GM19328 (cell line): ENCODE data around the gene AHDC1.
"Not testable (repeated sequence)": the region's sequence is repeated elsewhere in the genome, so short reads cannot be mapped to it uniquely, and the experiment has no call there.

ENCODE experiments used
- ATAC-seq: cut with Tn5 transposase; IDR thresholded peaks from one replicate; pipeline ENCODE4 v1.9.1; 2021; ENCODE audit warnings: mild to moderate bottlenecking, moderate library complexity; ENCODE audit not compliant: unreplicated experiment

Gene AHDC1

DNA sequence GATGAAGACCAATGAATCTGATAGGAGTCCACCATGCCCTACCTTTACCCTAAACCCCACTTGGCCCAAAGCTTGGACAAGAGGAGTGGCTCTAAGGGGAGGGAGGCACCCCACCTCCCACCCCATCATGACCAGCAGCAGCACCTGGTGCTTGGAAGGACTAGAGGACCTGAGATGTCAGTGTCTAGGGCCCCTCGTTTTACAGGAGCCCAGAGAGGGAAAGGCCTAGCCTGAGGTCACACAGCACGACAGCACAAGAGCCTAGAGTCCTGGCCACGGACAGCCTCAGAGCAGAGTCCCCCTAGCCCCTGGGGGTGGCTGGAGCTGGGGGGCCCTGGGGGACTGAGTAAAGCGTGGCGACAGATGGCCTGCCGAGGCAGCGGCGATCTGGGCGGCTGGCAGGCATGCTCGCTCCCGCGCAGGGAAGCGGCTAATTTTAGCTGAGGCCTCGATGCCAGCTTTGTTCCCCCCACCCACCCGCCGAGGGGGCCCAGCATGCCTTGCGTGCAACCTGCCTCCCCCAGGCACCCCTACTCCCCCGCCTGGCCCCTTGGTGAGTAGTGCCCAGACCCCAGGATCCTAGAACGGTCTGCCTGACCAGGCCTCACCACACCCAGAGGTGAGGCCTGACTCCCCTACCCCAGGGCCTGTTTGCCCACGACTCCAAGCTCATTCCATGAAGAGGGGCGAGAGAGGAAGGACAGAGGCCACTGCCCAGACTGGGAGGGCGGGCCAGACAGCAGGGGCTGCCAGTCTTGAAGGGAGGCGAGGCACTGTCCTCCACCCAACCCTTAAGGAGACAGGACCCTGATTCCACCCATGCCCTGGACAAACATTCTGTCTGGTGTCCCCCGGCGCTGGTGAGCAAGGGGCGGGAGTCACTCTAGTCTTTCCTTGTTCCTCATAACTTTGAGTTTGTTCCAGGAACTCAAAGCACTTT lies 39.0 kb downstream of the AHDC1 start:
- no peak for ATAC-seq

DNA sequence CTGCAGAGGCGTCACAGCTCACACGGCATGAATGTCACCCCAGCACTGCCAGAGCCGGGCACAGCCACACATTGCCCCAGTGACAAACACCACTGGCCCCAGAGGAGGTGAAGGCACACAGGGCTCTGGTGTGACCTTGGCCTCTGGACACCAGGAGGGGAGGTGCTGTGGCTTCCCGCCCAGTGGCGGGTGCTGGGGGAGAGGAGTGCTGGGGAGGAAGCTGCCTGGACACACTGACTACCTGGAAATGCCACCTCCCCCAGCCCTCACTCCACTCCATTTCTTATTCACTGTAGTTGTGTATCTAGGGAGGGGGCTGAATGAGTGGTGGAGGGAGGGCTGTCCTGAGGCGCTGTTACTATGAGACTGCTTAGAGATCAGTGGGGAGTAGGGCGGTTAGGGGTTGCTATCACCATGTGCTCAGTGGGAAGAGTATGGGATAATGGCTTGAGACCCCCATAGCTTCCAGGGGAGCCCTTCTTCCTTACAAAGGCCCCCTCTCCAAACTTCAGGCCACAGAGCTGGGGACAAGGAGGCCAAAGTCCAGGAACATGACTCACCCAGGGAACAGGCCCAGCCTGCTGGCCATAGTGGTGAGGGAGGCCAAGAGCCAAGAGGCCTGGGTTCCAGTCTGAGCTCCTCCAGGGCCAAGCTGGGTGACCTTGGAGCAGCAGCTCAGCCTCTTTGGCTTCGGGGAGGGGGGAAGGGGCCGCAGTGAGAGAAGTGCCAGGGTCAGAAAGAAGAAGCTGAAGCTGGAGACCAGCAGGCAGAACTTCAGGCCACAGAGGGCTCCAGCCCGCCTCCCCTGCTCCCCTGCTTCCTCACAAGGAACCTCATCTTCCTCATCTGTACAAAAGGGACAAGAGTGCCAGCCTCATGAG lies 40.1 kb downstream of the AHDC1 start:
- no peak for ATAC-seq

DNA sequence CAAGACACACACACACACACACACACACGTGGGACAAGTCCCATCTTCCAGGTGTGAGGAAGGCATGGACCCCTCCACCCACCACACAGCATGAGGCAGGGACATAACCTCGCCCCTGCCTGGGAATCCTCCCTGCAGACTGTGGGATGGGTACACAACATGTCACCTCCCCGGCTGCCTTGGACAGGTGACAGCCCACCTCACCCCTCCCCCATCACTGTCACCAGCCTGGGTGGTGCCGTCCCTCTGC lies 40.7 kb downstream of the AHDC1 start:
- ATAC-seq, result no peak

GRCh38 chr1:27562534-27563340 lies 41.2 kb downstream of the AHDC1 start:
- no peak for ATAC-seq

GRCh38 chr1:27562021-27562420 lies 41.9 kb downstream of the AHDC1 start:
- no peak for ATAC-seq

GRCh38 chr1:27561124-27561899 lies 42.6 kb downstream of the AHDC1 start:
- no peak for ATAC-seq

- ATAC-seq, result no peak
Measured at GRCh38 chr1:27560268-27561123, 43.4 kb downstream of the AHDC1 start.

GRCh38 chr1:27559466-27560030 lies 44.4 kb downstream of the AHDC1 start:
- no peak for ATAC-seq

GRCh38 chr1:27557596-27558340 lies 46.2 kb downstream of the AHDC1 start:
- ATAC-seq, result no peak

GRCh38 chr1:27556781-27557595 lies 47.0 kb downstream of the AHDC1 start:
- no peak for ATAC-seq

GRCh38 chr1:27556435-27556780 lies 47.5 kb downstream of the AHDC1 start:
- ATAC-seq, result no peak

DNA sequence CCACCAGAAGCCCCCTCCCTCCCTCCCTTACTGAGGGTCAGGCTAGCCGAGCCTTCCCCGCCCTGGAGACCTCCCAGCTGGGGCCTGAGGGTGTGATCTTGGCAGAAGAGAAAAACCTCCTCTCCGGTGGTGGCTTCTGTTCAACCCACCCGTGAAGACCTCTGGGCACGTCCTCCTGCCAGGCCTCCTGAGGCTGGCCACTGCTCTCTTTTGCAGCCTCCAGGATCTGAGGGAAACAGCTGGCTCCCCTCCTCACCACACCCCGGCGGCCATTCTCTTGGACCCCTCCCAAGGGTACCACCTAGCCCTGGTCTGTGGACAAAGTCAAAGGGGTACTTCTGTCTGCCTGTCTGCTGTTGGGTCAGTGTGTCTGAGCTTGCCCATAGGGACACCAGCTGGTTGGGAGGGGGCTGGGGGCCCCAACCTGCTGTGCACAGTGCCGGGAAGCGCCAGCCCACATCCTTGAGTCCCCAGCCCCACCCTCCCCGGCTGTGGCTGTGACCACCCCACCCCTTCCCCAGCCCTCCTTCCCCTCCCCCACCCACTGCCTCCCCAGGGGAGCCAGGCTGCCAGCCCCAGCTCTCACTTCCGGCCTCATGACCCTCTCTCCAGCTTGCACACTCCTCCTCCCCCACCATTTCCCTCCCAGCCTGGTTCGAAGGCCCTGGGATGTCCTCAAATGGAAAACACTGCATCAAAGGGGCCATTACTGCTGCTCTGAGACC lies 48.1 kb downstream of the AHDC1 start:
- ATAC-seq, result no peak

DNA sequence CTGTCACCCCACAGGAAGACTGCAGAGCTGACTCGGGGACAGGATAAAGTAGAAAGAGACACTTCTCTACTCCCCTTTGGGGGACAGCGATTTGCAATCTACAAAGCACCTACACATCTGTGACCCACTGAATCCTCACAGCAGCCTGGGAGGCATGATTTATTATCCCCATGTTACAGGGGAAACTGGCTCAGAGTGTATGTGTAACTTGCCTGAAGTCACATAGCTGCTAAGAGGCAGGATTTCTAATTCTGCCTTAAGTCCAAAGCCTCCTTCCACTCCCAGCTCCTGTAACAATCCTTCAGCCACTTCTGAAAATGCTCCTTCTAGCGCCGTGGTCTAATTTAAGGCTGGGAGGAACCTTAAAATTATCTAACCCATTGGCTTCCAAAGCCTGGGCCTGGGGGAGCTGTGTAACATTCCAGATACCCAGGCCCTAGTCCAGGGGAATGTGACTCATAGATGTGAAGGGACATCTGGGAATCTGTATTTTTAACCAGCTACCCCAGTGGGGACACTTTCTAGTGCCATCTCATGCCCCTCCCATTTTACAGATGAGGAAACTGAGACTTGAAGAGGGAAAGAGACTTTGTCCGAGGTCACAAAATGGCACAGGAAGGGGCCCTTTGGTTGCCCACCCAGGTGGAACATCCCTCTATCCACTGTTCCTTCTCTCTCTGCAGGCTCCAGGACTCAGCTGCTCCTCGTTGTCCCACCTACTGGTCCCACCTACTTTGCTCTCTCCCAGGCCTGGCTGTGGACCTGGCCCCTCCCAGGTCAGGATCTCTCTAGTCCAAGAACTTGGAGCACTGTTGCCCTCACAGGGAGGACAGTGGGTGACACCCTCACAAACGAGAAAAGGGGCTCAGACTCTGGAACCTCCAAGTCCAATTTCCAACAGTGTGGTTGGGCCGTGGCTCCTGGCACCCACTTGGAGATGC lies 48.9 kb downstream of the AHDC1 start:
- ATAC-seq, result no peak

GRCh38 chr1:27554293-27554692 lies 49.7 kb downstream of the AHDC1 start:
- no peak for ATAC-seq

- not testable (repeated sequence) for ATAC-seq
Measured at GRCh38 chr1:27553823-27554222, 50.1 kb downstream of the AHDC1 start.

DNA sequence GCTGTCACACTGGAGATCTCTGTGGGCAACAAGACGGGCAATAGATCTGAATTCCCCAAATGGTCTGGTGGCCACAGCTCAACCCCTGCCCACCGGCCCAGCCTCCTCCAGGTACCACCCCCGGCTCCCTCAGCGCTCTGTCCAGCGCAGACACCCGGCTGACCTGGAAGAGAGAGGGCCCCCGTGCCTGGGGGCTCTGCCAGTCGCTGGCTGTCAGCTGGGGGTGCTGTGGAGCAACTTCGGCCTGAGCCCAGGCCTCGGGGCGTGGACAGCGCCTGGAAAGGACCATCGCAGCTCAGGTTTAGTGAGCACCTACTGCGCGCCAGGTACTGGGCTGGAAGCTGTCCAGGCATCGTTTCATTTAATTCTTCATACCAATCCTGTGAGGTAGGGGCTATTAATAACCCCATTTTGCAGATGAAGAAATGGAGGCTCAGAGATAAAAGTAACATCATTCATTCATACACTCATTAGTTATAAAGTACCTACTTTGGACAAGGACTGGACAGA lies 51.0 kb downstream of the AHDC1 start:
- no peak for ATAC-seq
